ENCODE measurements around the gene CLPSL1. TPM values are rescaled to one million over a fixed set of nuclear protein-coding genes. Genes with fewer than 3 reads are reported as not detected.
A peak's percentile ranks its signal among the peaks of the same experiment; 100 is the strongest.

CLPSL1 gene
- total and polyA plus RNA-seq, 2 of the 8 experiments (the other 6 are each of a cell fraction or from before 2014, with no cell fraction given) = not detected

GRCh38 chr6:35735452-35735851 lies 45.4 kb upstream of the CLPSL1 start:
- Histone ChIP-seq H2BK12ac (ENCODE audit: low read depth, low read length) (0 out of 2 replicates have a peak overlapping the region, but pooled peaks have one; percentile 42), H4K91ac (replicated peaks; ENCODE audit: insufficient read length, low read length) (peak overlapping the region; percentile 3), H3K23ac (ENCODE audit: insufficient read length) (no peak overlapping the region), H3K9ac (replicated peaks in 1 of 4; ENCODE audit: extremely low read depth in 1 of 4, low read depth in 3 of 4, low read length in 3 of 4) (no peak overlapping the region), H4K5ac (ENCODE audit: insufficient read length, low read depth, low read length) (no peak overlapping the region), H2BK15ac (ENCODE audit: low read length) (peak overlapping the region; percentile 84; the same call in 1 of the 2 replicates), H3K27me3 (replicated peaks in 1 of 4; ENCODE audit: control insufficient read depth in 3 of 4, extremely low read depth in 1 of 4, insufficient read depth in 3 of 4, low read length in 3 of 4) (no peaks in the 10 kb centered on the region), H4K8ac (ENCODE audit: extremely low read depth, insufficient read depth, low read length) (no peak overlapping the region), H3K4ac (replicated peaks; ENCODE audit: insufficient read length, low read depth, low read length) (no peak overlapping the region), H3K4me2 (ENCODE audit: insufficient read depth in 1 of 2, low read depth in 2 of 2, low read length in 2 of 2) (no peak overlapping the region), H2AK5ac (ENCODE audit: low read depth, low read length) (peak overlapping the region; percentile 25; the same call in 1 of the 2 replicates), H3K4me3 (ENCODE audit: extremely low read depth in 1 of 4, insufficient read depth in 2 of 4, low read depth in 3 of 4, low read length in 4 of 4) (no peak overlapping the region), H2BK5ac (ENCODE audit: low read depth, low read length) (no peak overlapping the region), H2AFZ (ENCODE audit: low read length) (no peak overlapping the region), H3K18ac (ENCODE audit: extremely low read depth, low read length) (no peak overlapping the region), H2BK20ac (ENCODE audit: low read length) (peak overlapping the region; percentile 21; the same call in 1 of the 2 replicates), H3K4me1 (replicated peaks in 1 of 4; ENCODE audit: control insufficient read depth in 3 of 4, insufficient read depth in 4 of 4, low read length in 3 of 4) (peaks cover 9 to 35% (median 23%) of the 10 kb centered on the region in 4 experiments), H3K9me3 (ENCODE audit: insufficient read depth in 2 of 2, low read depth in 1 of 2, low read length in 1 of 2) (no peaks in the 10 kb centered on the region), H2BK120ac (replicated peaks; ENCODE audit: low read depth, low read length) (no peak overlapping the region), H3K14ac (ENCODE audit: insufficient read length) (no peak overlapping the region), H3K79me2 (ENCODE audit: control insufficient read depth in 1 of 2, insufficient read depth in 2 of 2, low read length in 2 of 2) (no peaks in the 10 kb centered on the region), H4K20me1 (replicated peaks in 1 of 2; ENCODE audit: control insufficient read depth in 1 of 2, insufficient read depth in 2 of 2, low read length in 2 of 2) (no peaks in the 10 kb centered on the region), H3K36me3 (ENCODE audit: control insufficient read depth in 2 of 4, insufficient read depth in 4 of 4, low read length in 3 of 4) (no peaks in the 10 kb centered on the region), H3K56ac (replicated peaks; ENCODE audit: insufficient read length, low read depth, low read length) (no peak overlapping the region), H3K27ac (ENCODE audit: low read depth, low read length) (no peak overlapping the region), H3K79me1 (ENCODE audit: low read depth, low read length) (no peaks in the 10 kb centered on the region), H3K23me2 (ENCODE audit: low read depth, low read length) (peaks cover 9% of the 10 kb centered on the region)
- DNase-seq (ENCODE audit: low read depth in 1 of 2, low spot score in 2 of 2) (no peak), FAIRE-seq (no peak)
- 90% methylated on average over 3 of the region's 3 CpGs; no CpG with 5 or more reads in 1 of the 2 experiments for WGBS, 2 experiments (ENCODE audit: extremely low coverage in 1 of 2, insufficient coverage in 1 of 2, insufficient read length in 1 of 2, insufficient replicate concordance in 2 of 2, low coverage in 1 of 2, low lambda C conversion rate in 2 of 2, missing lambda C conversion rate in 1 of 2)
- ChIA-PET CTCF (ENCODE audit: partially characterized antibody) (interaction anchor here (0.6 to 9.4 kb wide), 28 partner anchors 10 to 228 kb away, joined by 3 to 137 read pairs (median 10); no protein-coding TSS in a partner anchor), POLR2A (ENCODE audit: partially characterized antibody) (interaction anchor here (0.8 to 8.7 kb wide), 6 partner anchors 8 to 47 kb away, joined by 3 to 84 read pairs (median 4); partner anchors contain the start of gene FKBP5)
- TF ChIP-seq RFX5 (IDR thresholded peaks at IDR 0.05; ENCODE audit: borderline replicate concordance, low read depth, low read length) (no peak), CBX8 (IDR thresholded peaks at IDR 0.05; ENCODE audit: borderline replicate concordance, low read depth, low read length) (no peak), JUN (IDR thresholded peaks at IDR 0.05; ENCODE audit: low read depth, low read length) (no peak), BRCA1 (IDR thresholded peaks at IDR 0.05; ENCODE audit: low read depth, low read length) (no peak), ASH2L (IDR thresholded peaks at IDR 0.05; ENCODE audit: low read length) (no peak), NRF1 (IDR thresholded peaks at IDR 0.05; ENCODE audit: low read depth, low read length) (no peak), TCF12 (IDR thresholded peaks at IDR 0.05; ENCODE audit: low read depth, low read length) (no peak), SP2 (IDR thresholded peaks at IDR 0.05; ENCODE audit: low read length) (no peak), CTBP2 (IDR thresholded peaks at IDR 0.05; ENCODE audit: borderline replicate concordance, insufficient read depth, insufficient read length, low read length) (no peak), SIRT6 (IDR thresholded peaks at IDR 0.05; ENCODE audit: low read length) (no peak), HDAC2 (IDR thresholded peaks at IDR 0.05; ENCODE audit: borderline replicate concordance in 1 of 2, low read depth in 2 of 2, low read length in 2 of 2) (no peak), SIX5 (IDR thresholded peaks at IDR 0.05; ENCODE audit: low read depth, low read length) (no peak), RNF2 (IDR thresholded peaks at IDR 0.05; ENCODE audit: borderline replicate concordance, low read depth, low read length, missing control alignments, poor library complexity, severe bottlenecking) (no peak), EZH2 (IDR thresholded peaks at IDR 0.05; ENCODE audit: low read depth, low read length, severe bottlenecking) (no peak)
